ENCODE measurements around the gene MTHFD1L.
A peak's percentile ranks its signal among the peaks of the same experiment; 100 is the strongest.

The MTHFD1L gene

GRCh38 chr6:150874179-150874578 lies 8.7 kb downstream of the MTHFD1L start:
- no peaks in the 10 kb centered on the region for H3K9me3 ChIP-seq (ENCODE audit: severe bottlenecking)
- DNase-seq = peak; percentile 42
- no peaks in the 10 kb centered on the region for H3K27me3 ChIP-seq (ENCODE audit: insufficient read depth, low read depth, severe bottlenecking)
- H3K27ac ChIP-seq = no peak overlapping the region
- H3K36me3 ChIP-seq = peaks cover 6% of the 10 kb centered on the region
- TF ChIP-seq CTCF (IDR thresholded peaks at IDR 0.05; ENCODE audit: low read depth, low read length) = no peak
- no peak overlapping the region for H3K4me3 ChIP-seq (ENCODE audit: low read depth, low read length)

GRCh38 chr6:150875841-150876240 lies 10.3 kb downstream of the MTHFD1L start:
- Histone ChIP-seq H3K36me3 (peaks cover 14% of the 10 kb centered on the region), H3K9me3 (ENCODE audit: severe bottlenecking) (no peaks in the 10 kb centered on the region), H3K27me3 (ENCODE audit: insufficient read depth, low read depth, severe bottlenecking) (no peaks in the 10 kb centered on the region), H3K27ac (no peak overlapping the region), H3K4me3 (ENCODE audit: low read depth, low read length) (no peak overlapping the region)
- no peak for DNase-seq
- no peak for TF ChIP-seq CTCF (IDR thresholded peaks at IDR 0.05; ENCODE audit: low read depth, low read length)

GRCh38 chr6:150876598-150876997 lies 11.1 kb downstream of the MTHFD1L start:
- TF ChIP-seq CTCF (IDR thresholded peaks at IDR 0.05; ENCODE audit: low read depth, low read length) = no peak
- no peaks in the 10 kb centered on the region for H3K27me3 ChIP-seq (ENCODE audit: insufficient read depth, low read depth, severe bottlenecking)
- no peak for DNase-seq

GRCh38 chr6:150877928-150878327 lies 12.4 kb downstream of the MTHFD1L start:
- TF ChIP-seq CTCF (IDR thresholded peaks at IDR 0.05; ENCODE audit: low read depth, low read length) = no peak
- no peaks in the 10 kb centered on the region for H3K9me3 ChIP-seq (ENCODE audit: severe bottlenecking)
- H3K27me3 ChIP-seq (ENCODE audit: insufficient read depth, low read depth, severe bottlenecking) = no peaks in the 10 kb centered on the region
- DNase-seq = no peak
- H3K27ac ChIP-seq = no peak overlapping the region
- H3K4me3 ChIP-seq (ENCODE audit: low read depth, low read length) = no peak overlapping the region
- peaks cover 14% of the 10 kb centered on the region for H3K36me3 ChIP-seq

More at GRCh38 chr6:150876598-150876997, 11.1 kb downstream of the MTHFD1L start:
- Histone ChIP-seq H3K36me3 (peaks cover 14% of the 10 kb centered on the region), H3K9me3 (ENCODE audit: severe bottlenecking) (no peaks in the 10 kb centered on the region), H3K27ac (no peak overlapping the region), H3K4me3 (ENCODE audit: low read depth, low read length) (no peak overlapping the region)

GRCh38 chr6:150878347-150879213 lies 13.1 kb downstream of the MTHFD1L start:
- TF ChIP-seq CTCF (IDR thresholded peaks at IDR 0.05; ENCODE audit: low read depth, low read length) = no peak
- H3K27ac ChIP-seq = no peak overlapping the region
- H3K9me3 ChIP-seq (ENCODE audit: severe bottlenecking) = no peaks in the 10 kb centered on the region
- H3K36me3 ChIP-seq = peaks cover 21% of the 10 kb centered on the region
- H3K4me3 ChIP-seq (ENCODE audit: low read depth, low read length) = no peak overlapping the region
- DNase-seq = no peak
- no peaks in the 10 kb centered on the region for H3K27me3 ChIP-seq (ENCODE audit: insufficient read depth, low read depth, severe bottlenecking)

Measured in WERI-Rb-1 (cell line).